Keratinocyte (primary cell): ENCODE measurements around the gene CFAP57.

Source experiments
- CTCF ChIP-seq, 3 experiments: IDR thresholded peaks in 1 of 3; conservative IDR thresholded peaks in 1 of 3; optimal IDR thresholded peaks in 1 of 3; 2 replicates in 2 of 3; 3 replicates in 1 of 3; pipeline versions ENCODE3 to v1.5.1; 2011; ENCODE audit warnings: low read length in 3 of 3, mild to moderate bottlenecking in 3 of 3, moderate library complexity in 2 of 3, control low read depth in 1 of 3, inconsistent platforms in 1 of 3; ENCODE audit not compliant: insufficient read depth in 2 of 3; ENCODE audit errors: extremely low read depth in 1 of 3
- EZH2 ChIP-seq: IDR thresholded peaks from one replicate; pipeline ENCODE4 v1.6.1; 2012; ENCODE audit warnings: inconsistent platforms, mild to moderate bottlenecking, low read length, moderate library complexity

GRCh38 chr1:43247256-43247921 is 75.3 kb downstream of the CFAP57 start:
- TF ChIP-seq CTCF (optimal IDR thresholded peaks at IDR 0.05 in 1 of 3, IDR thresholded peaks at IDR 0.05 in 1 of 3, conservative IDR thresholded peaks at IDR 0.05 in 1 of 3; ENCODE audit: extremely low read depth in 1 of 3, insufficient read depth in 2 of 3, low read length in 3 of 3) (no peak), EZH2 (no peak)
